ENCODE results near the gene ANKRD30B. TPM values are rescaled to one million over a fixed set of nuclear protein-coding genes. Genes with fewer than 3 reads are reported as not detected.
"Not testable (repeated sequence)": the region's sequence is repeated elsewhere in the genome, so short reads cannot be mapped to it uniquely, and the experiment has no call there.

The ANKRD30B gene
- total RNA-seq (2022) (not detected in 2 replicates), Bru-seq, nascent RNA (percentile 20 among the genes with signal in this experiment), BruChase-seq, experiment 1, labeled RNA remaining after a 6-hour chase (percentile 22 among the genes with signal in this experiment), BruChase-seq, experiment 2, labeled RNA remaining after a 2-hour chase (percentile 13 among the genes with signal in this experiment)
- long read RNA-seq = 0 reads

GRCh38 chr18:14747513-14748474 lies at the start of gene ANKRD30B:
TSS of gene ANKRD30B (plus strand) at chr18:14748172. CDS start at chr18:14748420, 248 bp downstream.
- no peaks in the 10 kb centered on the region for H3K36me3 Mint-ChIP-seq (ENCODE audit: insufficient read depth, unreplicated experiment)
- H3K27ac Mint-ChIP-seq (ENCODE audit: low read depth, unreplicated experiment) = no peak within 1 kb of the TSS
- no peaks in the 10 kb centered on the region for H3K9me3 Mint-ChIP-seq (ENCODE audit: unreplicated experiment)
- H3K27me3 Mint-ChIP-seq (ENCODE audit: insufficient read depth, unreplicated experiment) = no peaks in the 10 kb centered on the region
- intact Hi-C loops (cut with micrococcal nuclease) = no loop called here
- TF ChIP-seq CTCF (IDR thresholded peaks at IDR 0.05; ENCODE audit: unreplicated experiment) = no peak
- H3K4me1 Mint-ChIP-seq (ENCODE audit: insufficient read depth, unreplicated experiment) = no peaks in the 10 kb centered on the region
- POLR2A ChIA-PET = no interaction called here
- no TSS peak for BruUV-seq (replicated peaks)
- CTCF ChIA-PET = no interaction called here
- no peak within 1 kb of the TSS for H3K4me3 Mint-ChIP-seq (ENCODE audit: unreplicated experiment)
- DNase-seq (ENCODE audit: unreplicated experiment) = no peak

- CTCF ChIA-PET; H3K36me3 Mint-ChIP-seq (ENCODE audit: insufficient read depth, unreplicated experiment); H3K4me1 Mint-ChIP-seq (ENCODE audit: insufficient read depth, unreplicated experiment); H3K4me3 Mint-ChIP-seq (ENCODE audit: unreplicated experiment); H3K9me3 Mint-ChIP-seq (ENCODE audit: unreplicated experiment); intact Hi-C loops (cut with micrococcal nuclease); POLR2A ChIA-PET; H3K27ac Mint-ChIP-seq (ENCODE audit: low read depth, unreplicated experiment); DNase-seq (ENCODE audit: unreplicated experiment); H3K27me3 Mint-ChIP-seq (ENCODE audit: insufficient read depth, unreplicated experiment); BruUV-seq (replicated peaks): not testable (repeated sequence)
These were observed 46.5 kb upstream of the ANKRD30B start for GRCh38 chr18:14701286-14702040.

- BruUV-seq (replicated peaks); POLR2A ChIA-PET; intact Hi-C loops (cut with micrococcal nuclease); H3K9me3 Mint-ChIP-seq (ENCODE audit: unreplicated experiment); H3K36me3 Mint-ChIP-seq (ENCODE audit: insufficient read depth, unreplicated experiment); H3K4me3 Mint-ChIP-seq (ENCODE audit: unreplicated experiment); CTCF ChIA-PET; H3K4me1 Mint-ChIP-seq (ENCODE audit: insufficient read depth, unreplicated experiment); H3K27me3 Mint-ChIP-seq (ENCODE audit: insufficient read depth, unreplicated experiment); H3K27ac Mint-ChIP-seq (ENCODE audit: low read depth, unreplicated experiment): not testable (repeated sequence)
- DNase-seq (ENCODE audit: unreplicated experiment) = peak; percentile 41
These were observed 38.2 kb upstream of the ANKRD30B start for GRCh38 chr18:14709761-14710160.

- H3K36me3 Mint-ChIP-seq (ENCODE audit: insufficient read depth, unreplicated experiment); intact Hi-C loops (cut with micrococcal nuclease); DNase-seq (ENCODE audit: unreplicated experiment); H3K4me1 Mint-ChIP-seq (ENCODE audit: insufficient read depth, unreplicated experiment); BruUV-seq (replicated peaks); H3K27ac Mint-ChIP-seq (ENCODE audit: low read depth, unreplicated experiment); H3K9me3 Mint-ChIP-seq (ENCODE audit: unreplicated experiment); H3K27me3 Mint-ChIP-seq (ENCODE audit: insufficient read depth, unreplicated experiment); CTCF ChIA-PET; POLR2A ChIA-PET; H3K4me3 Mint-ChIP-seq (ENCODE audit: unreplicated experiment): not testable (repeated sequence)
These were observed 26.4 kb upstream of the ANKRD30B start for GRCh38 chr18:14721569-14721968.

- POLR2A ChIA-PET = not testable (repeated sequence)
- DNase-seq (ENCODE audit: unreplicated experiment) = peak; percentile 53
These were observed 8.9 kb upstream of the ANKRD30B start for GRCh38 chr18:14739056-14739455.

More at GRCh38 chr18:14739056-14739455, 8.9 kb upstream of the ANKRD30B start:
- H3K4me1 Mint-ChIP-seq (ENCODE audit: insufficient read depth, unreplicated experiment); CTCF ChIA-PET; intact Hi-C loops (cut with micrococcal nuclease); H3K9me3 Mint-ChIP-seq (ENCODE audit: unreplicated experiment); H3K27ac Mint-ChIP-seq (ENCODE audit: low read depth, unreplicated experiment); H3K4me3 Mint-ChIP-seq (ENCODE audit: unreplicated experiment); H3K36me3 Mint-ChIP-seq (ENCODE audit: insufficient read depth, unreplicated experiment); H3K27me3 Mint-ChIP-seq (ENCODE audit: insufficient read depth, unreplicated experiment); BruUV-seq (replicated peaks): not testable (repeated sequence)
